NT2/D1 (cell line): ENCODE results near the gene ZNF319.

Experiments
- DNase-seq: peaks from one replicate; pipeline ENCODE4 v3.0.0-alpha.2; 2011; ENCODE audit warnings: low read depth, low spot score
- H3K27me3 ChIP-seq: 2 replicates; pipeline ENCODE4 v1.6.0; 2011; ENCODE audit warnings: mild to moderate bottlenecking; ENCODE audit not compliant: insufficient read length, insufficient read depth
- H3K36me3 ChIP-seq: 2 replicates; pipeline ENCODE4 v1.6.1; 2011; ENCODE audit warnings: mild to moderate bottlenecking, low read length, mixed read lengths; ENCODE audit not compliant: insufficient read depth, insufficient read length
- H3K4me1 ChIP-seq: 2 replicates; pipeline ENCODE4 v1.5.1; 2011; ENCODE audit not compliant: insufficient read depth, insufficient read length
- H3K4me3 ChIP-seq: 2 replicates; pipeline ENCODE4 v1.5.1; 2011; ENCODE audit warnings: low read depth; ENCODE audit not compliant: insufficient read length
- H3K9ac ChIP-seq: 2 replicates; pipeline ENCODE4 v1.6.0; 2011; ENCODE audit warnings: low read depth; ENCODE audit not compliant: insufficient read length
- H3K9me3 ChIP-seq: 2 replicates; pipeline ENCODE4 v1.5.1; 2011; ENCODE audit warnings: mild to moderate bottlenecking, low read length; ENCODE audit not compliant: insufficient read depth
- SUZ12 ChIP-seq: IDR thresholded peaks from 2 replicates; pipeline ENCODE4 v1.6.1; 2011; ENCODE audit not compliant: insufficient read length, insufficient read depth; ENCODE audit errors: extremely low read depth
- YY1 ChIP-seq: IDR thresholded peaks from 2 replicates; pipeline ENCODE4 v1.6.1; 2011; ENCODE audit not compliant: insufficient read length, insufficient read depth
- ZNF274 ChIP-seq: IDR thresholded peaks from 2 replicates; pipeline ENCODE4 v1.6.1; 2011; ENCODE audit warnings: mild to moderate bottlenecking, low read depth, low read length

The ZNF319 gene

DNA sequence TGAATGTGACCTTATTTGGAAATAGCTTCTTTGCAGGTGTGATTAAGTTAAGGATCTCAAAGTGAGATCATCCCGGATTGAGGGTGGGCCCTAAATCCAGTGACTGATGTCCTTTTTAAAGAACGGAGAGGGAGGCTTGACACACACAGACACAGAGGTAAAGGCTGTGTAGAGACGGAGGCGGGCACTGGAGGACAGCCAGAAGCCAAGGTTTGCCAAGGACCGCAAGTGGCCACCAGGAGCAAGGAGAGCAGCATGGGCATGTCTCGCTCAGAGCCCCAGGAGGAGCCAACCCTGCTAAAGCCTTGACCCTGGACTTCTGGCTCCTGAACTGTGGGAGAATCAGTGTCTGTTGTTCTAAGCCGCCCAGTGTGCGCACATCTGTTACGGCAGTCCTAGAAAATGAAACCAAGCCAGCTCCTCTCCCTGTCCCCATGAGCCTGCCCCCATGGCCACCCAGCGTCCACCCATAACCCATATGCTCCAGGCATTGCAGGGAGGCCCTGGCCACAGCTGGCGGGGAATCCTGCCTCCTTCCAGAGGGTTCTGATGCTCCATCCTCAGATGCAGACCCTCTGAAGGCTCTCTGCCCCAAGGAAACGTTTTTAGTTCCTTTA lies 44.8 kb downstream of the ZNF319 start:
- Histone ChIP-seq H3K9ac (no peak overlapping the region), H3K36me3 (no peaks in the 10 kb centered on the region), H3K27me3 (no peaks in the 10 kb centered on the region), H3K4me1 (peaks cover 26% of the 10 kb centered on the region), H3K9me3 (no peaks in the 10 kb centered on the region), H3K4me3 (no peak overlapping the region)
- TF ChIP-seq ZNF274: no peak
- no peak for TF ChIP-seq YY1
- TF ChIP-seq SUZ12: no peak
- no peak for DNase-seq

DNA sequence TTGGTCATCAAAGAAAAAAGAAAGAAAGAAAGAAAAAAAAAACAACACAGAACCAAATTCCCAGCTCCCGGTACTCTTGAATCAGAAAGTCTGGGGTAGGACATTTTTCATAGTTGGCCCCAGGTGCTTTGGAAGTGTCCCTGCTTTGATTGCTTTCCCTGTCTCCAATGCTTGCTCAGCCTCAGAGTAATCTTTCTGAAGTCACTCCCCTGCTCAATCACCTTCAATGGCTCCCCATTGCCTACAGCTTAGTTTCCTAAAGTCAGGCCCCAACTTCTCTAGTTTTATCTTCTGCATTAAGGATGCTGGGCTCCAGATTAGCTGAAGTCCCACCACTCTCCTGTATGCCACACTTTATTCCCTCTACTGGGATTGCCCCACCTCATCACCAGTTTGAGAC lies 46.6 kb downstream of the ZNF319 start:
- no peak overlapping the region for H3K9ac ChIP-seq
- no peak for DNase-seq
- H3K36me3 ChIP-seq: no peaks in the 10 kb centered on the region
- no peaks in the 10 kb centered on the region for H3K27me3 ChIP-seq
- no peaks in the 10 kb centered on the region for H3K9me3 ChIP-seq
- TF ChIP-seq YY1 (no peak), ZNF274 (no peak), SUZ12 (no peak)
- H3K4me3 ChIP-seq: no peak overlapping the region
- H3K4me1 ChIP-seq: peaks cover 25% of the 10 kb centered on the region

DNA sequence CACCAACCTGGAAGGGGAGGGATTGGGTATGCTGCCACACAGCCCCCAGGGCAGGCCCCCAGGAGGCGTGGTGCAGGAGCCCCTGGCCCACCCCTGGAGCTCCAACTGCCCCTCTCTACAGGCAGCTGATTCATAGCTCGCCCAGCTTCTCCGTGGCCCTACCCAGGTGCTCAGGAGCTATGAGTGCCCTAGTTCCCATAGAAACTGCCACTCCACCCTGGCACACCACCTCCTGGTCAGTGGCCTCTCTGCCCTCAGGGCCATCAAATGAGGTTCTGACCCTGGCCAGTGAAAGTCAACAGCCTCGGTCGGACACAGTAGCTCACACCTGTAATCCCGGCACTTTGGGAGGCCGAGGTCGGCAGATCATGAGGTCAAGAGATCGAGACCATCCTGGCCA lies 47.6 kb downstream of the ZNF319 start:
- no peak overlapping the region for H3K4me3 ChIP-seq
- no peaks in the 10 kb centered on the region for H3K27me3 ChIP-seq
- no peak for DNase-seq
- TF ChIP-seq ZNF274 (no peak), SUZ12 (no peak), YY1 (no peak)
- H3K4me1 ChIP-seq: peaks cover 18% of the 10 kb centered on the region
- H3K9ac ChIP-seq: no peak overlapping the region
- no peaks in the 10 kb centered on the region for H3K36me3 ChIP-seq
- H3K9me3 ChIP-seq: no peaks in the 10 kb centered on the region

DNA sequence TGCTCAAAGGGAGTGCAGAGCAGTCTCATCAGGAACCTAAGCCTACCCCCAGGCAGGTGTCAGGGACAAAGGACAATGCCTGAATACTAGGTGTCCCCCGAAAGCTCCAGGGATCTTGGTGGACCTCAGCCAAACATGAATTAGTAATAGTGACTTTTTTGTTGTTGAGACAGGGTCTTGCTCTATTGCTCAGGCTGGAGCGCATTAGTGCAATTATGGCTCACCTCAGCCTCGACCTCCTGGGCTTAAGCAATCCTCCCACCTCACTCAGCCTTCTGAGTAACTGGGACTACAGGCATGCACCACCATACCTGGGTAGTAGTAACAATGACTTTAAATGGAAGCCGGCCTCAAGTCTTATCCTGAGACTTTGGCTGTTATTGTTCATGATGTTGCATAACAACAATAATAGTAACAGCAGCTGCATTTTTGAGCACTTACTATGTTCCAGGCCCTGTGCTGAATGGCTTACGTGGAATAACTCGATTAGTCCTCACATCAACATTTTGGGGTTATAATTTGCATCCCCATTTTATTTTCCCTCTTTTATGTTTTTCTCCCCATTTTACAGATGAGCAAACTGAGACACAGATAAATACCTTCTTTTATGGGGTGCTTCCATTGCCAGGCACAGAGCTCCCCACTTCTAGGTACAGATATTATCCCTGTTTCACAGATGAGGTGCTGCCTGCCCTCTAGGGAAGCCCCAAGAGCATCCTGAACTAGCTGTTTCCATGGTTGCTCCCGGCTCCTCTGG lies 49.1 kb downstream of the ZNF319 start:
- no peak overlapping the region for H3K9ac ChIP-seq
- H3K4me1 ChIP-seq: peaks cover 12% of the 10 kb centered on the region
- DNase-seq: no peak
- no peaks in the 10 kb centered on the region for H3K27me3 ChIP-seq
- no peaks in the 10 kb centered on the region for H3K9me3 ChIP-seq
- H3K4me3 ChIP-seq: no peak overlapping the region
- no peaks in the 10 kb centered on the region for H3K36me3 ChIP-seq
- TF ChIP-seq YY1: no peak
- TF ChIP-seq ZNF274: no peak
- TF ChIP-seq SUZ12: no peak

DNA sequence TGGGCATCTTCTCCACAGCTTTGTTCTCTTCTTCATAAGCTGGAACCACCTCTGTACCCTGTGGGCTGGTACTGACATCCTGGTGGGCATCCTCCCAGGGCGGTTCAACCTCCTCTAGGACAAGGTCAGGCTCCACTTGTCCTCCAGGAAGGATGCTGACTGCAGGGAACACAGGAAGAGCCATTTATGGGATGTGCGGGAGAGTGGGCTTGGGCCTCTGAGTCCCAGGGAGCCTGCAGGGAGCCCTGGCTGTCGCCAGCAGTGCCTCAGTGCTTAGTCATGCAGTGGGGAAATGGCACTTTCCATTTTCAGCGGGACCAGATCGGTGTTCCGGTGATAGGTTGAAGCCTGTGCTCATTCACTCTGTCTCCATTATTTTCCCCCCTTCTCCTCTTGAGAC lies 50.1 kb downstream of the ZNF319 start:
- Histone ChIP-seq H3K4me1 (peaks cover 12% of the 10 kb centered on the region), H3K9me3 (no peaks in the 10 kb centered on the region), H3K9ac (no peak overlapping the region), H3K4me3 (no peak overlapping the region), H3K27me3 (no peaks in the 10 kb centered on the region), H3K36me3 (no peaks in the 10 kb centered on the region)
- TF ChIP-seq ZNF274 (no peak), SUZ12 (no peak), YY1 (no peak)
- no peak for DNase-seq

DNA sequence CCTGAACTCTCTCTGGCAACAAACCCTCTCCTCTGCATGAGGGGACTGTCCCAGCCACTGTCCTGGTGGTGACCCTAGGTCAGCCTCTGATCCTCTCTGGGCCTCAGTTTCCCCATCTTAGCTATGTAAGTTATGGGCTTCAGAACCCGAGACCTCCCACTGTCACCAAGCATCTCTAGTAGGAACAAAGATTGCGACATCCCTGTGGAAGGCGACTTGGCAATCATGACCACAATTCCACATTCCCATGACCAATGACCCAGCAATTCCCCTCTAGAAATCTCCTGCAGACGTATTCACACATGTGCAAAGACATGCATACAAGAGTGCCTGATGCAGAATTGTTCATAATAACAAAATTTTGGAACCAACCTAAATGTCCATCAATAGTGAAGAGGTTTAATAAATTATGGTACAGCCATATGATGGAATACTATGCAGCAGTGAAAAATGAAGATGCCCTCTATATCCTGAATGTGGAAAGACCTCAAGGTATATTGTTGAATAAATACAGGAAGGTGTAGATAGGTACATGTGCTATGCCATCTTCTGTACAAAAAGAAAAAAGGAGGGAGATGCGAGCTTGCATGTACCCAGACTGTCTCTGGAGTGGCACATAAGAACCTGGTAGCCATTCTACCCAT lies 50.8 kb downstream of the ZNF319 start:
- no peaks in the 10 kb centered on the region for H3K9me3 ChIP-seq
- H3K27me3 ChIP-seq: no peaks in the 10 kb centered on the region
- no peak overlapping the region for H3K4me3 ChIP-seq
- TF ChIP-seq YY1 (no peak), ZNF274 (no peak), SUZ12 (no peak)
- no peaks in the 10 kb centered on the region for H3K36me3 ChIP-seq
- H3K9ac ChIP-seq: no peak overlapping the region
- H3K4me1 ChIP-seq: peaks cover 15% of the 10 kb centered on the region
- no peak for DNase-seq

DNA sequence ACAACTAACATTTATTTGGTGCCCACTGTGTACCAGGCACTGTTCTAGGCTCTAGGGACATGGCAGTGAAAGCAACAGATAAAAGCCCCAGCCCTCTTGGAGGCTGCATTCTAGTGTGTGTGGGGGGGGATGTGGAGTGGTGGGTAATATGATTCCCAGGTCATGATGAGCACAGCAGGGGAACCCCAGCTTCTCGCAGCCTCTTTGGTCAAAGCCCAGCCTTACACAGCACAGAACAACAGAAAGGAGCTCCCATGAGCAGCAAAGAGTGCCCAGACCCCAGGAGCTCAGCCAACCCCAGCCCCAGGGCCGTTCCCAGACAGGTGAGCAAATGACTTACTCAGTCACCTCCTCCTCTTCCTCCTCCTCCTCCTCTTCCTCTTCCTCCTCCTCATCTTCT lies 51.5 kb downstream of the ZNF319 start:
- no peaks in the 10 kb centered on the region for H3K36me3 ChIP-seq

More for the DNA sequence above, 51.5 kb downstream of the ZNF319 start:
- H3K9ac ChIP-seq: no peak overlapping the region
- H3K9me3 ChIP-seq: no peaks in the 10 kb centered on the region
- peak; percentile 30 for DNase-seq
- TF ChIP-seq YY1: no peak
- TF ChIP-seq SUZ12: no peak
- TF ChIP-seq ZNF274: no peak
- H3K4me3 ChIP-seq: no peak overlapping the region
- H3K27me3 ChIP-seq: no peaks in the 10 kb centered on the region
- peaks cover 15% of the 10 kb centered on the region for H3K4me1 ChIP-seq
